Gastrocnemius medialis (tissue), 4 donors: ENCODE data around the gene TRAPPC5.

Experiments
- POLR2A ChIP-seq, 2 donors: fragments of 450-650 bp; IDR thresholded peaks; one replicate each; pipeline ENCODE4 v1.6.1; 2017; ENCODE audit warnings: antibody characterized with exemption in 2 of 2, mild to moderate bottlenecking in 2 of 2, moderate library complexity in 2 of 2
- TF ChIP-seq, protein P1 (sequence below), 5 experiments: fragments of 450-650 bp in 3 of 5; fragments of 200-600 bp in 2 of 5; sonication (generic) in 2 of 5; IDR thresholded peaks in 4 of 5; conservative IDR thresholded peaks in 1 of 5; 1 replicate in 4 of 5; 2 replicates in 1 of 5; pipeline ENCODE4 v1.5.1; 2016 to 2019; ENCODE audit warnings: antibody characterized with exemption in 5 of 5, mild to moderate bottlenecking in 3 of 5, moderate library complexity in 3 of 5

GRCh38 chr19:7645656-7646425, 34.8 kb upstream of the TRAPPC5 start:
- TF ChIP-seq, protein P1, sequence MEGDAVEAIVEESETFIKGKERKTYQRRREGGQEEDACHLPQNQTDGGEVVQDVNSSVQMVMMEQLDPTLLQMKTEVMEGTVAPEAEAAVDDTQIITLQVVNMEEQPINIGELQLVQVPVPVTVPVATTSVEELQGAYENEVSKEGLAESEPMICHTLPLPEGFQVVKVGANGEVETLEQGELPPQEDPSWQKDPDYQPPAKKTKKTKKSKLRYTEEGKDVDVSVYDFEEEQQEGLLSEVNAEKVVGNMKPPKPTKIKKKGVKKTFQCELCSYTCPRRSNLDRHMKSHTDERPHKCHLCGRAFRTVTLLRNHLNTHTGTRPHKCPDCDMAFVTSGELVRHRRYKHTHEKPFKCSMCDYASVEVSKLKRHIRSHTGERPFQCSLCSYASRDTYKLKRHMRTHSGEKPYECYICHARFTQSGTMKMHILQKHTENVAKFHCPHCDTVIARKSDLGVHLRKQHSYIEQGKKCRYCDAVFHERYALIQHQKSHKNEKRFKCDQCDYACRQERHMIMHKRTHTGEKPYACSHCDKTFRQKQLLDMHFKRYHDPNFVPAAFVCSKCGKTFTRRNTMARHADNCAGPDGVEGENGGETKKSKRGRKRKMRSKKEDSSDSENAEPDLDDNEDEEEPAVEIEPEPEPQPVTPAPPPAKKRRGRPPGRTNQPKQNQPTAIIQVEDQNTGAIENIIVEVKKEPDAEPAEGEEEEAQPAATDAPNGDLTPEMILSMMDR (IDR thresholded peaks at IDR 0.05 in 4 of 5, conservative IDR thresholded peaks at IDR 0.05 in 1 of 5), result no peak
- no peak for TF ChIP-seq POLR2A (IDR thresholded peaks at IDR 0.05)
